ENCODE results near the gene PRR33.

PRR33 gene

DNA sequence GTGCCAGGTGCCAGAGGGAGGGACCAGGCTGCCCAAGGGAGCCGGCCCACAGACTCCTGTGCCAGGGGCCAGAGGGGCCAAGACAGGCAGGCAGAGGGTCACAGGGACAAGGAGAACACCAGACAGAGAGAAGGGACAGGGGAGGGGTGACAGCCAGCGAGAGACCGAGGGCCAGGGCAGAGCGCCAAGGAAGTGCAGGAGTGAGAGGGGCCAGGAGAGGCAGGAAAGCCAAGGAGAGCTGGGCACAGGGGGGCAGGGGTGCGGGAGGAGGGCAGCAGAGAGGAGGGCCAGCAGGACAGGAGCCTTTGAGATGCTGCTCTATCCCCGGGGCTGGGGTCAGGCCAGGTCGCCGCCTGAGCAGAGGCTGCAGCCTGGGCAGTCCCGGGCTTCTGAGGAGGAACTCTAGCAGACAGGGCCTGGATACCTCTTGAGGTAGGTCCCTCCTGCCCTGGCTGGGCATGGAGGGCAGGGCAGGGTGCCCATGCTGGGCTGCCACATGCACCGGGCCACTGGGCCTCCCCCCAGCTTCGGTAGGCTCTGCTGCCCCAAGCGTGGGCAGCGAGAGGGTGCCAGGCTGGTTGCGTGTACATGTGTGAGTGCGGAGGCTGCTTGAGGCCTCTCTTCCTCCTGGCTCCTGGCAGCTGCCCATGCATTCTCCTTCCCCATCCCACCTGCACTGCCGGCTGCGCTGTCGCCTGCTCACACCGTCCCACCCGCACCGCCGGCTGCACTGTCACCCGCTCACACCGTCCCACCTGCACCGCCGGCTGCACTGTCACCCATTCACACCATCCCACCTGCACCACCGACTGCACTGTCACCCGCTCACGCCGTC, 26.6 kb downstream of the PRR33 start:
- DNase-seq (ENCODE audit: low read depth in 3 of 3, low spot score in 1 of 3): no peak

DNA sequence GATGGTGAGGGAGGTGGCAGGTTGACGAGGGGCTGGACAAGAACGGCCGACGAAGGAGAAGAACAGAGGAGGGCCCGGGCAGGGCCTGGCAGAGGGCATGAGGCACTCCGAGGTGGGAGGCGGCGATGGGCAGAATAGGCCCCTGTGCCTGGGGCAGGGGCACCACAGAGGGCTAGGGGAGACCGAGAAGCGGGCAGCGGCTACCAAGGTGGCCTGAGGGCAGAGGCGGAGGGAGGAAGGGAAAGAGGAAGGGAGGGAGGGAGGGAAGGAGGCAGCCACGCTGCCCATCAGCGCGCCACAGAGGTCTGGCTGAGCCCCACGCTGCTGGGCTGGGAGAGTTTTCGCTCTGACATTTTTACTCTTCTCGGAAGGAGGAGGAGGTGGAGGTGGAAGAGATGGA, 27.5 kb downstream of the PRR33 start:
- DNase-seq (ENCODE audit: low read depth in 3 of 3, low spot score in 1 of 3): no peak

DNA sequence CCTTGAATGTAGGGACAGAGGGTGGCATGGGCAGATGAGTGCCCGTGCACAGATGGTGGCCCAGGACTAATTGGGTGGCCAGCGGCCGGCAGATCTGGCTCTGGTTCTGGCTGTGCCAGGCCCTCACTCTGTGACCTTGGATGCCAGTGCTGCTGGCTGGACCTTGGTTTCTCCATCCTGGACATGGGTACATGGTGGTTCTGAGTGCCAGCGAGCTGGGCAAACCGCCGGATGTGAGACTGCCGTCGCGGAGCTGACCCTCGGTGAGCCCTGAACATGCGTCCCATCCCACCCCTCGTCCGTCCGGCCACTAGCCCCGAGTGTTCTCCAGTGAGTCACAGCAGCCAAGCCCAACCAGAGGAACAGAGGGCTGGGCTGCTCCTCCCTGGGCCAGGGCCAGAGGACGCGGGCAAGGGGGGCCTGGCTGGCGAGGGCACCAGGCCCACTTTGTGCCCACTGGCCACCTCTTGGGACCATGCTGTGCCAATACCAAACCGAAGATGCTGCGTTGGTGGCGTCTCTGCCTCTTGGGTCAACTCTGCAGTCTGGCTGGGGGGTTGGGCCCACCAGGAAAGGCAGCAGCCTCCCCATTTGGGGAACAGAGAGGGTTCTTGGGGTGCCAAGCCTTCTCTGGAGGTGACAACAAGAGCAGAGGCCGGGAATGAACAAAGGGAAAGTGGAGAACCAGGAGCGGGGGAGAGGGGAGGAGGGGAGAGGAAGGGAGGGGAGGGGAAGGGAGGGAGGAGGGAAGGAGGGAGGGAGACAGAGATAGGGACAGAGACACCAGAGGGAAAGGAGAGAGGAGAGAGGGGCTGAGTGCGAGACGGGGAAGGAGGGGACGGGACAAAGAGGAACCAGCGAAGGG, 28.1 kb downstream of the PRR33 start:
- DNase-seq (ENCODE audit: low read depth in 3 of 3, low spot score in 1 of 3): no peak

DNA sequence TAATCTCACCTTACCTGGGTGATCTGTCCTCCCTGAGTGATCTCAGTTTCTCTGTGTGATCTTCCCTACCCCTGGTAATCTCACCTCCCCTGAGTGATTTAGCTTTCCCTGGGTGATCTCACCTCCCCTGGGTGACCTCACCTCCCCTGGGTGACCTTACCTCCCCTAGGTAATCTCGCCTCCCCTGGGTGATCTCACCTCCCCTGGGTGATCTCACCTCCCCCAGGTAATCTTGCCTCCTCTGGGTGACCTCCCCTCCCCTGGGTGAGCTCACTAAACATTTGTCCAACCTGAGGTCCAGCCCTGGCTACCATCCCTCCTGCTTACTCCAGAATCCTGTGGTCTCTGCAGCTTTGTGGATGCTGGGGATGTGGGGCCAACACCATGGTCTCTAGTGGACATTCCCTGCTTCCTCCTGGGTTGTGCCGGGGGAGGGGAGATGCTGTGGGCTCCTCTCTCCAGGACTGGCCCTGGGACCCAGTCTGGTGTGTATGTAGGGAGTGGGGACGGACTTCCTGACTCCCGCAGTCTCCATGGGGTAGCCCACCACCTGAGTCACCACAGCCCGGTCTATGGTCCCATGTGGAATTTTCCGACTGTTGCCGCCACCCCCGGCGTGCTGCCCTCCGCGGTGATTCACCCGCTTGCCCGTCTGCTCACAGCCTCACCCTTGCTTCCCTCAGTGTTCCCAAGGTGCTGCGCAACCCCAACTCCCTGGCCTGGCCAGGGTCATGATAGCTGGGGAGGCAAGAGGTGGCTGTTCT, 28.9 kb downstream of the PRR33 start:
- DNase-seq (ENCODE audit: low read depth in 3 of 3, low spot score in 1 of 3): no peak

DNA sequence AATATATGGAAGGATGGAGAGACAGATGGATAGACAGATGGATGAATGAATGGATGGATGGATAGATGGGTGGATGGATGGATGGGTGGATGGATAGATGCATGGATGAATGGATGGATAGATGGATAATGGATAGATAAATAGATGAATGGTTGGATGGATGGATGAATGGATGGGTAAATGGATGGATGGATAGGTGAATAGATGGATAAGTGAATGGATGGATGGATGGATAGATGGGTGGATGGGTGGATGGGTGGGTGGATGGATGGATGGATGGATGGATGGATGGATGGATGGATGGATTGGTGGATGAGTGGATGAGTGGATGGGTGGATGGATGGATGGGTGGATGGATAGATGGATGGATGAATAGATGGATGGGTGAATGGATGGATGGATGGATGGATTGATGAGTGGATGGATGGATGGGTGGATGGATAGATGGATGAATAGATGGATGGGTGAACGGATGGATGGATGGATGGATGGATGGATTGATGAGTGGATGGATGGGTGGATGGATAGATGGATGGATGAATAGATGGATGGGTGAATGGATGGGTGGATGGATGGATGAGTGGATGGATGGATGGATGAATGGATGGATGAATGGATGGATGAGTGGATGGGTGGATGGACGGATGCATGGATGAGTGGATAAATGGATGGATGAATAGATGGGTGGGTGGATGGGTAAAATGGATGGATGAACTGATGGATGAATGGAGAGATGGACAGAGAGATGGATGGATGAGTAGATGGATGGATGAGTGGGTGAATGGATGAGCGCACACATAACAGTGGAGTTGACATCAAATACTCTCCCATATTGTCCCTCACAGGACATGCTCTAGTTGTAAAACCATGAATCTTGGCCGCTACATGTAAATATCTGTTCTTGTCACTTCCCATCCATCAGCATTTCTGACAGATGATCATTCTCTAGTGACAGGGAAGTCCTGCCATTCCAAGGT, 30.0 kb downstream of the PRR33 start:
- DNase-seq (ENCODE audit: low read depth in 3 of 3, low spot score in 1 of 3): no peak

DNA sequence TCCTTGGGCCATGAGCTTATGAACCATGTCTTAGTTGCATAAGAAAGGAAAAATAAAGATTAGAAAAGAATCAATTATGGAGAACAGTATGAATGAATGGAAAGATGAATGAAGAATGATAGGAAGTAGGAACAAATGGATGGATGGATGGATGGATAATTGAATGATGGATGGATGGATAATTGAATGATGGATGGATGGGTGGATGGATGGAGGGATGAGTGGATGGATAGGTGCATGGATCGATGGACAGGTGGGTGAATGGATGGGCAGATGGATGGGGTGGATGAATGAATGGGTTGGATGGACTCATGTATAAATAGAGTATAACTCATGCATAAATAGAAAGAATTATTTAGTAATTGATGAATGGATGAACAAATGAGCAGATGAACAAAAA, 31.6 kb downstream of the PRR33 start:
- DNase-seq (ENCODE audit: low read depth in 3 of 3, low spot score in 1 of 3): no peak

DNA sequence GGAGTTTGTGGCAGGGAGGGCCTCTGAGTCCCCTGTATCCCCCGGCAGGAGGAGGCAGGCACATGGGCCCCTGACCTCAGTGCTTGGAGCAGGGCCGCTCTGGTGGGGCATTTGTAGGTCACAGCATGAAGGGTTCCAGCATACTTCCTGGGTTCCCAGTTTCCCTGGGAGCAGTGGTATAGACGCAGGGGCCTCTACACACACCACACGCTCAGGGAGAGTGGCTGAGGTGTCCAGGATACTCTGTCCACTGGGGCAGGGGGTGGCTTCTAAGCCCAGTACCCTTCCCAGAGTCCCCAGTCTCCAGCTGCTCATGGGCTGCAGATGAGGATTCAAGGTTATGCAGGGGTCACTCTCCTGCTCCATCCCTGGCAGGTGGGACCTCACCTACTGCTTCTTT, 32.7 kb downstream of the PRR33 start:
- DNase-seq (ENCODE audit: low read depth in 3 of 3, low spot score in 1 of 3): no peak

DNA sequence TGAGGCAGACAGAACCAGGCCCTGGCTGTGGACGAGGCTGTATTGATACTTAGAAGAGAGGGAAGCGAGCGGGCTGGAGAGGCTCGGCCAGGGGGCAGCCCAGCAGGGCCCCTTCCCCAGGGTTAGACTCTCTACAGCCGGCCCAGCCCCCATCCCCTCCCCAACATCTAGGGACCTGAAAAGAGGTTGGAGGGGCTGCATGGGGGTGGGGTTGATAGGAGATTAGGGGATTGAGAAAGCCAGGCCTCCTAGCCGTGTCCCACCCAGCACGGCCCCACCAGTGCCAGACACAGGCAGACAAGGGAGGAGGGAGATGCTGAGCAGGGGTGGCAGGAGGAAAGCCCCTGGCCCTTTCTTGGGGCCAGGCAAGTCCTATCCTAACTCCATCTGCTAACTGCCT, 33.1 kb downstream of the PRR33 start:
- no peak for DNase-seq (ENCODE audit: low read depth in 3 of 3, low spot score in 1 of 3)

DNA sequence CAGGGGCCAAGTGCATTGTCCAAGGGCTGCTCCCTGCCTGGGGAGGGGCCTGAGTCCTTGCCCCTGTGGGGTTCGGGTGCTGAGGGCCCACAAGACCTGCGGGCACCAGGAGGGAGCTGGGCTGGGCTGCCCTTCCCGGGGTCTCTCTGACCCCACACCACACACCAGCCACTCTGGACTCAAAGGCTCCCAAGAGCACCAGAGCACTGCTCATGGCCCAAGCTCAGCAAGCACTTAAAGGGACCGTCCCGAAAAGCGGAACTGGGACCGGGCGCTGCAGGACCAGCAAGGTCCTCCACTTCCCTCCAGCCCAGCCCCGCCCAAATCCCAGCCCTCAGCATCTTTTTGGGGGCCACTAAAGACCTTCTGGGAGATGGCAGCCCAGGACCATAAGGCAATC, 33.5 kb downstream of the PRR33 start:
- DNase-seq (ENCODE audit: low read depth in 3 of 3, low spot score in 1 of 3): no peak

DNA sequence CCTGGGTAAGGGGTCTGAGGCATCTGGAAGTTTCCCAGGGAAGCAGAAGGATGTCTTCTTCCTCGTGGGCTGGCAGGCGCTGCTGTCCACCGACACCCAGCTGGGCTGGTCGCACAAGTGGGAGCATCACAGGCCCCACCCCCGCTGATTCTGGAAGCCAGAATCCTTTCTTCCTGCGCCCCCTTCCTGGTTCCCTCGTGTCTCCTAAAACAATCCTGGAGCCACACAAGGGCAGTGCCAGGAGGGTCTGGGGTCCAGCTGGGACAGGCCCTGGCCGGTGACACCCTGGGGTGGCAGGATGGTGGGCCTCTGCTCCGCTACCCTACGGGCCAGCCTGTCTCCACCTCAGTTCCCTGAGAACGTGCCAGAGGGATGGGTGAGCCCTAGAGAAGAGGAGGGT, 34.6 kb downstream of the PRR33 start:
- DNase-seq (ENCODE audit: low read depth in 3 of 3, low spot score in 1 of 3): no peak

DNA sequence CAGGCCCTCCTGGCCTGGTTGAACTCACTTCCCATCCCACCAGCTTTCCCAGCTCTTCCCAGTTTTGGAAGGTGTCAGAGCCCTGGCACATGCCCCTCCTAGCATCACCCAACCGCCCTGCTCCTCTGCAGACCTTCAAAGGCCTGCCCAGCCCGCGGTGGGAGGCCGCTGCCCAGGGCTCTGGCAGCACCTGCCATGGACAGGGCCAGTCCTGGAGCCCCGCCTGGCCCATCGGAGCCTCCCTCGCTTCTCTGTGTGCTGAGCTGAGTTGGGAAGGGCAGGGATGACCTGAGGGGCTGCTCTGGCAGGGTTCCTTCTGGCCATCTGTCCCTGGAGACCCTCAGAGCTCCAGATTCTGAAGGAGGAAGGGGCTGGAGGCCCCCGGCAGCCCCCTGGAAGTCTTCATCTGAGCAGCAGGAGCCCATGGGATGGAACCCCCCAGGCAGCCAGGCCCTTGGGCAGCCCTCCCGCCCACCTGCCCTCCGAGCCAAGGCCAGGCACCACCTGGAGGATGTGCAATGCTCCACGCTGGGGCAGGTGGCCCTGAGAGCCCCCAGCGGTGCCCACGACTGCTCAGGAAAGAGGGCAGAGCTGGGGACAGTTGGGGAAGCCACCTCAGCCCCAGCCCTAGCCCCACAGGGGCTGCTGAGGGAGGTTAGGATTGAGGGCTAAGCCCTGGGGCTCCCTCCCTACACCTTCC, 35.2 kb downstream of the PRR33 start:
- no peak for DNase-seq (ENCODE audit: low read depth in 3 of 3, low spot score in 1 of 3)

DNA sequence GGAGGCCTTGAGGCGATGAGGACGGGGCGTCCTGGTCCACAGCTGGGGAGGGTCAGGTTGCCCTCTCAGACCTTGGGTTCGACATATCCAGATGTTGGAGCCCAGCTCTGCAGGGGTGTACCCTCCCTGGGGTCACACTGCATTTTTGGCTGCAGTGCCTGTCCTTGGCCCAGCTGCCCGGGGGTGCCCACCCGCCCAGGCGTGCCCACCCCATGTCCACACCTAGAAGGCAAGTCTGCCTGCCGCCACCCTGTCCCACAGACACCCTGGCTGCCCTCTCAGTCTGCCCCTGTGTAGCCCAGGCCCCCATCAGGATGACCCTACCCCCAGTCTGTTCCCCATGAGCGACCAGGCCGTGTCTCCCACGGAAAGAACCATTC, 35.8 kb downstream of the PRR33 start:
- no peak for DNase-seq (ENCODE audit: low read depth in 3 of 3, low spot score in 1 of 3)

DNA sequence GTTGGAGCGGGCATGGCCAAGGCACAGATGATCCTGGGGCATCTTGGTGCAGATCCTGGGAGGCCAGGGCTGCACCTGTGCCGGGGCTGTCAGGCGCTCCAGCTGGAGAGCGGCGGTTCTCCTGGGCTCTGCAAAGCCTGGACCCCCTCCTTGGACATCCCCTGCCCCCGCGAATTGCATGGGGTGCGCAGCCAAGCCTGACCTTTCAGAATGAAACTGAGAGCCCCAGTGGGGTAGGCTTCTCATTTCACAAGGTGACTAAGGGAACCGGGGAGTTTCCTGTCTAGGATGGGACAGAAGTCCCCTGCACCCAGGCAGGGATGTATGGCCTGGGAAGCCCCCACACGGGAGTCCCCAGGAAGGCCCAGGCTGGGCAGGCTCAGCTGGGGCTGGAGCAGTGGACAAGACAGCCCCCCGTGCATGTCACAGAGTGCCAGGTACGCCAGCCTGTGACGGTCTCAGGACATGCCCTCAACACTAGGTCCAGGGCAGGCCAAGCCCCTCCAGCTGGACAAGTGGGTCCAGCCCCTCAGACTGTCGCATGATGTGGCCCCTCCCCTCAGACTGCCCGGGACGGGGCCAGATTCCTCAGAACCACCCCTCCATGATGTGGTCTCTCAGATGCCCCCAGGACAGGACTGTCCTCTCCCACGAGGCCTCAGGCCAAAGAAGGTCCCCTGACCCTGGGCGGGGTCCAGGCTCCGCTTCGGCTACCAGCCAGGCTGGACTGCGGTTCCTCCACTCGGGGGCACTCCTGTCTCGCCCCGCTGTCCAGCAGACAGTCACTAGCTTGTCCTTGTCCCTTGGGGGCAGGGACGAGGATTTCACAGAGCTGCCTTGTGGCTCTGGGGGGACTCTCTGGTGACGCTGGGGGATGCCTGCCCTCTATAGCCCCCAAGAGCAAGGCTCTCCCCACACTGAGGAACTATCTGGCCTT, 36.5 kb downstream of the PRR33 start:
- no peak for DNase-seq (ENCODE audit: low read depth in 3 of 3, low spot score in 1 of 3)

DNA sequence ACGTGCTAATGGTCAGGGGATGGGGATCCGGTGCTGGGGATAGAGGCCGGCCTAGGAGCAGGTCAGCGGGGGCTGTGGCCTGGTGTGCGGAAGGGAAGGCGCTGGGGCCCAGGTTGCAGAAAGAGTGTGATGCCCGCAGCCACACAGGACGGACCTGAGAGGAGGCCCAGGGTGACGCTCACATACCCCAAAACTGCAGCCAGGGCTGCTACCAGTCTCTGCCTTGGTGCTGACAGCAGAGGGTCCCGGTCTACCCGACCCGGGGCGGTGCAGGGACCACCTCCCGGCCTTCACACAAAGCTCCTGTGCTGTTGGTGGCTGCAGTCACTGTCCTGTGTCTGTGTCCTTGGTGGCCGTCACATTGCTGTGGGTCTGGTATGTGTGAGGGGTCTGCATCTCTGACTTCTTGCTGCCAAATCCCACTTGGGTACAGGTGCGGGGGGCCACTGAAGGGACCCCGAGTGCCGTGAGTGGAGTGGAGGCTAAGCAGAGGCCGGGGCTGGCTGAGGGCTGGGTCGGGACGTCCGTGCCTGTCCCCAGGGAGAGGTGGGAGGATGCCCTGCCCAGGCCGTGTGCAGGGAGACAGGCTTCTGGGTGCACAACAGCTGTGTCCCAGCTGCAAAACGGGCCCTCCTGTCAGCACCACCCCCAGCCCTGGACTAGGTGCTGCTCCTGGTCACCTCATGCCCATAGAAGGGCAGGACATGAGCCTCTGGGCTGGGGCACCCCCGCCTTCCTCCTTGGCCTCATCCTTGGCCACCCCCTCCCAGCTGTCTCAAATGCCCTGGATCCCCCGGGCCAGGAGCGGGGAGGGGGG, 37.4 kb downstream of the PRR33 start:
- no peak for DNase-seq (ENCODE audit: low read depth in 3 of 3, low spot score in 1 of 3)

DNA sequence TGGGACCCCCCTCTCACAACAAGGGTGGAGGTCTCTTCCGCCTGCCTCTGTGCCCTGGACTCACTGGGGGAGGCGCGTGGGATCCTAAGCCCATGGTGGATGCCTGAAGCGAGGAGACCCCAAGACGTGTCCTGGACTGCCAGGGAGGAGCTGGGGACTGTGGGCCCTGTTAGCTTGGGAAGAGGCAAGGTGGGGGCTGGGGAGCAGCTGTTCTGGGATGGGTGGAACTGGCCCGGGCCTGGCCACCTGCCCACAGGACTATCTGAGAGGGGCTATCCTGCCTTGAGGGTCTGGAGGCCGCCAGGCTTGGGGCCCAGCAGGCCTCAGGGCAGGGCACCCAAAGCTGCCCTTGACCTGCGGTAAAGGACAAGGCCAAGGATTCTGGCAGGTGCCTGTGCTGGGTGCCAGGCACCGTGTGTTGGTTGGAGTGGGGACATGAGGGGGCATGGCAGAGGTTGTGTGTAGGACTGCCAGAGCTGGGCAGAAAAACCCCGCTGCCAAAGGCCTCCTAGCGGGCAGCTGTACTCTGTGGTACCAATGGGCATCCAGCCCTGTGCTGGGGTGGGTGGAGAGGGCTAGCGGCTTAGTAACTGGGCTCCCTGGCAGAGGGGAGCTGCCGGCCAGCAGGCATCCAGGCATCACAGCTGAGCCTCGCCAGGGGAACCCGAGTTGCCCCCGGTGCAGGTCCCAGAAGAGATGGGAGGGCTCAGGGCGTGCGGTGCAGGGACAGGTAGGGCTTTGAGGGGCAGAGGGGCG, 38.1 kb downstream of the PRR33 start:
- no peak for DNase-seq (ENCODE audit: low read depth in 3 of 3, low spot score in 1 of 3)

DNA sequence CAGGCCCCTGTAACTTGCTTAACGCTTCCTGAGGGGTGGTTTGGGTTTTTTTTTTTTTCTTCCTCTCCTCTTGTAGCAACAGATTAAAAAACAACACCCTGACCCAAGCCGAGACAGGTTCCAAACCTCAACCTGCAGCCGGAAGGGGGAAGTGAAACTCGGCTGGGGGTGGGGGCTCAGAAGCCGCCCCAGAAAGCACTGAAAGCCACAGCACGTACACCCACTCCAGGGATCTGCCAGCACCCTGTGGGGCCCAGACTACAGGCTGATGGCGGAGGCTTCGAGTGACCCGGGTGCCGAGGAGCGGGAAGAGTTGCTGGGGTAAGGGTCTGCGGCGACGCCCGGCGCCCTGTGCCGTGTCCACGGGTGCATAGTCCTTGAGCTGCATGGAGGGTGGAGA, 38.8 kb downstream of the PRR33 start, which contains the start of gene LSP1:
LSP1 (plus strand) TSS at position 208 of the 400 bp plus-strand sequence; CDS start at position 269, 61 bp downstream.
- DNase-seq (ENCODE audit: low read depth in 3 of 3, low spot score in 1 of 3): peak; percentile 59 to 67 (median 63)

DNA sequence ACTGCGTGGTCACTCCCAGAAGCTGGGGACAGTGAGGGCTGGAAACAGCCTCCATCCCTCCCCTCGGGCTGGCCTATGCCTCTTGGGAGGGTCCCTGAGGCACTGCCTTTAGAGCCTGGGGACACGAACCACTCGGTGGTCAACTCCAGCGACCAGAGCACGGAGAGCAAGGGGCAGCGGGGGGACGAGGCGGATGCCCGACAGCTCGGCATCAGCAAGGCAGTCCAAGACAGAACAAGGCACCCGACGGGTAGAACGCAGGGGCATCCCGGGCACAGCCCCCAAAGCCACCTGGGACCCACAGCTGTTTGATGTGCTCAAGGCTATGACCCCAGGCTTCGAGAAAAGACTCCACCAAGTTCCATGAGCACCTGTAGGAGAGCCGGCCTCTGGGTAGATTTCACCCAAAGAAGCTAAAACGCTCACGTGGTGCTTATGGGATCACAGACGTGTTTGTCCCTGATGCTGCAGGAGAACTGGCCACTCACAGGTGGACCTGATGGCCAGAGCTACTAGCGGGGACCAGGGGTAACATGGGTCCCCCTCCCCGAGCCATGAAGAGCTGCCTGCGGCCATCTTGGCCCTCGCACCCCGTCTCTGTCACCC, 39.3 kb downstream of the PRR33 start:
- DNase-seq (ENCODE audit: low read depth in 3 of 3, low spot score in 1 of 3): no peak
